NCI-H2081 (cell line): Measurements from ENCODE around the gene RUNDC3A.
"Not testable (repeated sequence)": the region's sequence is repeated elsewhere in the genome, so short reads cannot be mapped to it uniquely, and the experiment has no call there.

ENCODE experiments used
- DNase-seq, 2 experiments: peaks; one replicate each; lab custom pipeline; 2025; lab: John Stamatoyannopoulos, UW

RUNDC3A gene

DNA sequence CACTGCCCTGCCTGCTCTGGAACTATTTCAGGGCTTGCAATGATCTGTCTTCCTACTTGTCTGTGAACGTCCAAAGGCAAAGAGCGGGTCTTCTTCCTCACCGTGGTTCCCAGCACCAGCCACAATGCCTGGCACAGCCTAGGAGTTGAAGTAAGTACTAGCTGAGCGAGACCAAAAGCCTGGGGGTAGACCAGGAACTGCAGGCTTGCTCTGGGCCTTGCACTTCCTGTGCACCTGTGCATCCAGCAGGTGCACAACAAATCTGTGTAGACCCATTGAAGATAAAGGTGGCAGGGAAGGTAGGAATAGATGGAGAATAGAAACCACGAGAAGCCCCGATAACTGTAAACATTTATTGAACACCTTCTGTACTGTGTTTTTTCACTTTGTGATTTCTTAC is 50.6 kb downstream of the RUNDC3A start:
- peak in 1 of 2 experiments; percentile 42 for DNase-seq

DNA sequence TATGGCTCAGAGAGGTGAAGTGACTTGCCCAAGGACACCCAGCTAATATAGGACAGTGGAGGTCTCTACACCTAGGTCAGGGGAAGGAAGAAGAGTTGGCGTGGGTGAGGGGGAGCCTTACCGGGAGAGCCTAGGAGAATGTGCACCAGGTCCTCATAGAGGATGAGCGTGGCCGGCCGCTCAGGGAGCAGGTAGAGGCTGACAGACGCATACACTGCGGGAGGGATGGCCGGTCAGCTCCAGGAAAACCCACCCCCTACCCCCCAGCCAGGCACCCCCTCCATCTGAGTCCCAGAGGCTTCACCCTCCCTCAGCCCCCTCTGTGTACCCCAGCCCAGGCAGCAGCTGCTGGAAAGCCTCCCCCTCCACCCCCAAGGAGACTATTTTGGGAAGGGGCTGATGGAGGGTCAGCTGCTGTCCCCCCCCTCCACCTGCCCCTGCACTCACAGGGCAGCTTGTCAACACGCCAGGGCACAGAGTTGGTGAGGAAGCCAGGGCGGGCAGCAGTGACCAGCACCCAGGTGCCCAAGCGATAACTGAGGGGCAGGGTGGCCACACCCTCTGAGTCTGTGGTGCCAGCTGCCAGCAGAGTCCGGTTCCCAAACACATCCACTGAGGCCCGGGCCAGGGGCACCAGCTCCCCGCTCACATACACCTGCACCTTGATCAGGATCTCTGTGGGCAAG is 51.2 kb downstream of the RUNDC3A start:
- DNase-seq = no peak

- no peak for DNase-seq
Measured at GRCh38 chr17:44360144-44360533, 51.7 kb downstream of the RUNDC3A start.

DNA sequence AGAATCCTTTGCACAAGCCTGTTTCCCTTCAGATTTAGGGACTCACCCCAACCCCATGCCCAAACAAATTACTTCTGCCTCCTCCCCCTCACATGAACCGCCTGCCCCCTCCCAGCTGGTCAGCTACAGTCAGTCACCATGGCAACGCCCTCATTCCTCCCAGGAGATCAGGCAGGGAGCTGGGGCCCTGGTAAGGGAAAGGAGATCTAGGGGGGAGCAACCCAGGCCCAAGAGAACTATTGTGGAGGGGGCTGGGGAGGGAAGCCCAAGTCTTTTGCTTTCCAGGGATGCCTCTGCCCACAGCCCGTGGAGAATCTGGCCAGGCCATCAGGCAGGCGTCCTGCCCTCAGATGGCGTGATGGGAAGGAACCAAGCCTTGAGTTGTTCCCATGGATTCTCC is 52.4 kb downstream of the RUNDC3A start:
- no peak for DNase-seq

DNA sequence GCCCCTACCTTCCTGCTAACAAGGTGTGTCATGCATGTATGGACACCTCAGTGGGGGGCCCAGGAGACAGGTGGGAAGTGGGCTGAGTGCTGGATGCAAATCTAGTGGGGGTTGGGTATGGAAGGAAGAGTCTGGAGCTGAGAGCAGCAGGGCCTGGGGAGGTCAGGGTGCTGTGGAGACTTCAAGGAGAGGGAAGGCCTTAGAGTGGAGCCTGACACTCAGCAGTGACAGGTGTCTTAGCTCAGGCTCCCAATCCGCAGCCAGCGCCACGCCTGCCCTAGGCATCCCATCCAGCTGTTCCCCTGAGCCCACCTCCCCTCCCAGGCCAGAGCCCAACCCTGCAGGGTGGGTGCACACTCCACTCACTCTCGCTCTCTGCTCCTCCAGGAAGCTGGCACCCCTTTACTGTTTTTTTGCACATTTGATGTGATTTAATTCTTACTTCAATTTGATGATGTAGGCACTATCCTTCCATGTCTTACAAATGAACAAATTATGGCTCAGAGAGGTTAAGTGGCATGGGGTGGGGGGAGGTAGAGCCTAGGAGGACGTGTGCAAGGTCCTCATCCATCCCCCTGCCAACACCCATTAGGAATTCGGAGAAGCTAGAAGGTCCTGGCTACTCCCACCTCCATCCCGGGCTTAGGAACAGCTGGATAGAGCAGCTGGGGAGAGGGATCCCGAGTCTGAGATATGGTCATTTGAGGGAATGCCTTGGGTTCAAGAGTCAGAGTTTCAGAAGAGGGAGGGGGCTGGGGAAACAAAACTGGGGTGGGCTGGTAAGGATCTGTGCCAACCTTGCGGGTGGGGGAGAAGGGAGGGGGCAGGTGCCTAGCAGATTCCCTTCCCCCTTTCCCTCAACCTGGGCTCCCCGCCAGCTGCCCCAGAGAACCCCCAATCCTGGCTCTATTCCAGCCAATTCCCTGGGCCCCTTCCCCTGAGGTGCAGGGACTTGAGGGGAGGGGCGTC is 53.2 kb downstream of the RUNDC3A start:
- peak in 1 of 2 experiments; percentile 29 for DNase-seq

DNA sequence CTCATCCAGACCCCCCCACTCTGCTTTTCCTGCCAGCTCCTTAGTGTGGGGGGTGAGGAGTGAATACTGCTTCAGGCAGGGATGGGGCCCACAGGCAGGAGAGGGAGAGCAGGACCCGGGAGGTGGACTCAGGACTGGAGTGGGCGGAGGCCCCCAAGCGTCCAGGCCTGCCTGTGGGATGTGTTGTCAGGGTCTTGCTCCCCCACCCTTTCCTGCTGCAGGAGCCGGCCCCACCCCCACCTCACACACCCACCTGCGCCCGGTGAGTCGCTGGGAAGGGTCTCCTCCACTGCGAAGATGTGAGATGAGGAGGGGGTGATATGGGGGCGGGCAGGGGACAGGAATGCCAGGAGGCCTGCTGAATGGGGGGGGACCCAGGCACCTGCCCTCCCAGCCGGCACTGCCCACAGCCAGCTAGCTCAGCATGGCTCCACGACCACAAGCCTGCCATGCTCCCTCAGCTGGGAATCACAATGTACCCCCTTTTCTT is 54.1 kb downstream of the RUNDC3A start:
- no peak for DNase-seq

- peak; percentile 43 to 71 for DNase-seq
Measured at GRCh38 chr17:44362949-44363612, 54.7 kb downstream of the RUNDC3A start.

- DNase-seq = peak; percentile 66 to 75
Measured at GRCh38 chr17:44363613-44364159, 55.3 kb downstream of the RUNDC3A start, which contains the start of gene FAM171A2. Gene FAM171A2, minus strand, starts transcription at chr17:44363853. Its CDS starts 139 bp downstream, at chr17:44363714.

- not testable (repeated sequence) for DNase-seq
Measured at GRCh38 chr17:44365051-44365450, 56.6 kb downstream of the RUNDC3A start.

DNA sequence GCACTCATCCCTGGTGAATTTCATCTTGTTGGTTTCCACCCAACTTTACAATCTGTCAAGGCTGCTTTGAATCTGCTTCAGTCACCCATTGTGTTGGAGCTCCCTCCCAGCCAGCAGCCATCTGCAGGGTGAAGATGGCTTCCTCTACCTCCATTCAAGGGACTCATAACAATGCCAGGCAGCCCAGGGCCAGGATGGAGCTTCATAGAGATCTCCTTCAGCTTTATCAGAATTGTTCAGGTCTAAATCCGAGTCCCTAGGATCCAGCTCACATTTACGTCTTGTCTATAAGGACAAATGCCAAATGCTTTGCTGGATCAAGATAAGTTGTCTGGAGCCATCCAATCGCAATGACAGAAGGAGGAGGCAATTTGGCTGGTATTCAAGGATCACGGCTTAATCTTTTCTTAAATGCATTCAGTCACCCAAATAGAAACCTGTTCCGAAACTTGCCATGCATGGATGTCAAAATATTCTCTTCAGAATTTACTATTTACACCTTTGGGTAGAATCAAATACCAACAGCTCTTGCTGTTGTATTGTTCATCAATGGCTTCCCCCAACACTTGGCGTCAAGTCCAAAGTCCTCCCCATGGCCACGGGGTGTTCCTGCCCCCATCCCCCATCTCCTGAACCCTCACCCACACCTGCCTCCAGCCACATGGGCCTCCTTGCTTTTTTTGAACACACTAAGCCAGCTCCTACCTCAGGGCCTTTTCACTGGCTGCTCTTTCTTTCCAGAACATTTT is 59.0 kb downstream of the RUNDC3A start:
- DNase-seq = no peak
